ENCODE measurements around the gene ZNF385B. TPM values are rescaled to one million over a fixed set of nuclear protein-coding genes. Genes with fewer than 3 reads are reported as not detected.

Gene ZNF385B
- total RNA-seq, 2 donors from 2014 or later, result 5.3 to 18.1 TPM

DNA sequence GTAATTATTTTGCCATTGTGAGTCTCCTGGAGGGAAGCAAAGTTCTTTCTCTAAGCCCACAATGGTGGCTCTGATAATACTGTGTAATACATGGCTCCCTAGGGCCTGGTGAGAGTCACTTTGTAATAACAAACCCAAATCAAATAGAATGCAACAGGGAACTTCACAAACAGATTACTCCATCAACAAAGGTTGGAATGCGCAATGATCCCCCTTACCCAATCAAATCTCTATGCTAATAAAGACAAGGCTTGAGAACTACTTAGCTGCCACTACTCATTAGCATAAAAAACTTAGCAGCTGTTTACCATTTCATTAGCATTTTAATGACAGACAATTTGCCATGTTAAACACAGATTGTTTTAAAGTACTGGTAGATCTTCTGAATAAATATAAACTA, 311.2 kb downstream of the ZNF385B start:
- peaks cover 28% of the 10 kb centered on the region for H3K36me3 Mint-ChIP-seq (ENCODE audit: low read depth)
- TF ChIP-seq, protein P1, sequence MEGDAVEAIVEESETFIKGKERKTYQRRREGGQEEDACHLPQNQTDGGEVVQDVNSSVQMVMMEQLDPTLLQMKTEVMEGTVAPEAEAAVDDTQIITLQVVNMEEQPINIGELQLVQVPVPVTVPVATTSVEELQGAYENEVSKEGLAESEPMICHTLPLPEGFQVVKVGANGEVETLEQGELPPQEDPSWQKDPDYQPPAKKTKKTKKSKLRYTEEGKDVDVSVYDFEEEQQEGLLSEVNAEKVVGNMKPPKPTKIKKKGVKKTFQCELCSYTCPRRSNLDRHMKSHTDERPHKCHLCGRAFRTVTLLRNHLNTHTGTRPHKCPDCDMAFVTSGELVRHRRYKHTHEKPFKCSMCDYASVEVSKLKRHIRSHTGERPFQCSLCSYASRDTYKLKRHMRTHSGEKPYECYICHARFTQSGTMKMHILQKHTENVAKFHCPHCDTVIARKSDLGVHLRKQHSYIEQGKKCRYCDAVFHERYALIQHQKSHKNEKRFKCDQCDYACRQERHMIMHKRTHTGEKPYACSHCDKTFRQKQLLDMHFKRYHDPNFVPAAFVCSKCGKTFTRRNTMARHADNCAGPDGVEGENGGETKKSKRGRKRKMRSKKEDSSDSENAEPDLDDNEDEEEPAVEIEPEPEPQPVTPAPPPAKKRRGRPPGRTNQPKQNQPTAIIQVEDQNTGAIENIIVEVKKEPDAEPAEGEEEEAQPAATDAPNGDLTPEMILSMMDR (conservative IDR thresholded peaks at IDR 0.05), result no peak
- H3K27me3 ChIP-seq (ENCODE audit: control insufficient read depth, insufficient read depth, low read length, poor library complexity, severe bottlenecking), result no peaks in the 10 kb centered on the region
- H3K9ac ChIP-seq (ENCODE audit: extremely low read depth, low read length, poor library complexity, severe bottlenecking), result peak overlapping the region; percentile 50
- H3K36me3 ChIP-seq (ENCODE audit: control insufficient read depth, insufficient read depth, low read length), result no peaks in the 10 kb centered on the region
- H3K9me3 Mint-ChIP-seq, result peaks cover 9% of the 10 kb centered on the region
- WGBS, 2 experiments (ENCODE audit: insufficient coverage in 1 of 2, insufficient read length in 1 of 2), result 10% methylated on average over 1 of the region's 1 CpG; no CpG with 5 or more reads in 1 of the 2 experiments
- peaks cover 4% of the 10 kb centered on the region for H3K4me1 ChIP-seq (ENCODE audit: control insufficient read depth, insufficient read depth, low read length)
- H3K4me3 ChIP-seq (ENCODE audit: low read length), result no peak overlapping the region
- DNase-seq, result peak; percentile 77
- no peaks in the 10 kb centered on the region for H3K9me3 ChIP-seq (ENCODE audit: control insufficient read depth, low read length)
- H3K4me1 Mint-ChIP-seq, result peaks cover 35% of the 10 kb centered on the region
- no peak overlapping the region for H3K27ac ChIP-seq (ENCODE audit: low read depth, low read length)
- H3K27me3 Mint-ChIP-seq (ENCODE audit: insufficient read depth), result peaks cover 4% of the 10 kb centered on the region
- peak overlapping the region; percentile 90 for H3K27ac Mint-ChIP-seq
- no peak overlapping the region for H3K4me3 Mint-ChIP-seq

DNA sequence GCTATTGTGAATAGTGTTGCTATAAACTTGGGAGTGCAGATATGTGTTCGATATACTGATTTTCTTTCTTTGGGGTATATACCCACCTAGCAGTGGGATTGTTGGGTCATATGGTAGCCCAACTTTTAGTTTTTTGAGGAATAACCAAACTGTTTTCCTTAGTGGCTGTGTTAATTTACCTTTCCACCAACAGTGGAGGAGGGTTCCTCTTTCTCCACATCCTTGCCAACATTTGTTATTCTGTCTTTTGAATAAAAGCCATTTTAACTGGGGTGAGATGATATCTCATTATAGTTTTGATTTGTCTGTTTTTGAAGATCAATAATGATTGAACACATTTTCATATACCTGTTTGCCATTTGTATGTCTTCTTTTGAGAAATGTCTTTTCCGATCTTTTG, 314.8 kb downstream of the ZNF385B start:
- H3K27ac Mint-ChIP-seq, result no peak overlapping the region
- TF ChIP-seq, protein P1 (conservative IDR thresholded peaks at IDR 0.05), result no peak
- peaks cover 6% of the 10 kb centered on the region for H3K9me3 Mint-ChIP-seq
- Histone ChIP-seq H3K9ac (ENCODE audit: extremely low read depth, low read length, poor library complexity, severe bottlenecking) (no peak overlapping the region), H3K36me3 (ENCODE audit: control insufficient read depth, insufficient read depth, low read length) (no peaks in the 10 kb centered on the region), H3K27me3 (ENCODE audit: control insufficient read depth, insufficient read depth, low read length, poor library complexity, severe bottlenecking) (no peaks in the 10 kb centered on the region), H3K4me3 (ENCODE audit: low read length) (no peak overlapping the region), H3K27ac (ENCODE audit: low read depth, low read length) (no peak overlapping the region), H3K4me1 (ENCODE audit: control insufficient read depth, insufficient read depth, low read length) (peaks cover 4% of the 10 kb centered on the region), H3K9me3 (ENCODE audit: control insufficient read depth, low read length) (no peaks in the 10 kb centered on the region)
- no peak overlapping the region for H3K4me3 Mint-ChIP-seq
- WGBS, 2 experiments (ENCODE audit: insufficient coverage in 1 of 2, insufficient read length in 1 of 2), result 100% methylated on average over 2 of the region's 2 CpGs; no CpG with 5 or more reads in 1 of the 2 experiments
- peaks cover 47% of the 10 kb centered on the region for H3K4me1 Mint-ChIP-seq
- no peak for DNase-seq
- H3K36me3 Mint-ChIP-seq (ENCODE audit: low read depth), result peaks cover 28% of the 10 kb centered on the region
- no peaks in the 10 kb centered on the region for H3K27me3 Mint-ChIP-seq (ENCODE audit: insufficient read depth)

DNA sequence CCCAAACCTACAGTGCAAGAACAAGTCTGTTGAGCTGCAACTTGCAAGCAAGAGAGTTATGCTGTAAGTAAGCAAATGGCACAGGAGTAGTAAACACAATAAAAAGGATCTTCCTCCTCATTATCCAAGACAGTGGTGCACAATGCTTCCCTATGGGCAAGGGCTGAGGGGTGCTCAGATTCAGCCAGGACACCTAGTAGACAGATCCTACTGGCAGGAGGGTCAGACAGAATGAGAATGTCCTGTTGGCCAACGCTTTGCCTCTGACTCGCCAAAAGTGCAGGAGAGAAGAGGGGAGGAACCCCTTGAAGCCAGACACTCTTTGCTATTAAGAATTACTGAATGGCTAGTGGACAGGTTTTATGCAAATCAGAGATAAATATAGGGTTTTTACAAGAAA, 316.4 kb downstream of the ZNF385B start:
- TF ChIP-seq, protein P1 (conservative IDR thresholded peaks at IDR 0.05), result no peak
- H3K27ac ChIP-seq (ENCODE audit: low read depth, low read length), result no peak overlapping the region
- WGBS, 2 experiments (ENCODE audit: insufficient coverage in 1 of 2, insufficient read length in 1 of 2), result 71 to 92% methylated on average over 1 to 2 of the region's 2 CpGs

More for the DNA sequence above, 316.4 kb downstream of the ZNF385B start:
- Histone ChIP-seq H3K36me3 (ENCODE audit: control insufficient read depth, insufficient read depth, low read length) (no peaks in the 10 kb centered on the region), H3K4me1 (ENCODE audit: control insufficient read depth, insufficient read depth, low read length) (no peaks in the 10 kb centered on the region), H3K9me3 (ENCODE audit: control insufficient read depth, low read length) (no peaks in the 10 kb centered on the region), H3K27me3 (ENCODE audit: control insufficient read depth, insufficient read depth, low read length, poor library complexity, severe bottlenecking) (no peaks in the 10 kb centered on the region), H3K4me3 (ENCODE audit: low read length) (no peak overlapping the region), H3K9ac (ENCODE audit: extremely low read depth, low read length, poor library complexity, severe bottlenecking) (no peak overlapping the region)
- H3K4me3 Mint-ChIP-seq, result no peak overlapping the region
- no peak overlapping the region for H3K27ac Mint-ChIP-seq
- peaks cover 8% of the 10 kb centered on the region for H3K9me3 Mint-ChIP-seq
- DNase-seq, result no peak
- no peaks in the 10 kb centered on the region for H3K27me3 Mint-ChIP-seq (ENCODE audit: insufficient read depth)
- H3K4me1 Mint-ChIP-seq, result peaks cover 34% of the 10 kb centered on the region
- H3K36me3 Mint-ChIP-seq (ENCODE audit: low read depth), result peaks cover 32% of the 10 kb centered on the region

Measured in endodermal cell (in vitro differentiated cells).